ENCODE measurements around the gene BDKRB2. TPM values are rescaled to one million over a fixed set of nuclear protein-coding genes. Genes with fewer than 3 reads are reported as not detected.

Gene BDKRB2
- total RNA-seq, 1 donor: 105 TPM

DNA sequence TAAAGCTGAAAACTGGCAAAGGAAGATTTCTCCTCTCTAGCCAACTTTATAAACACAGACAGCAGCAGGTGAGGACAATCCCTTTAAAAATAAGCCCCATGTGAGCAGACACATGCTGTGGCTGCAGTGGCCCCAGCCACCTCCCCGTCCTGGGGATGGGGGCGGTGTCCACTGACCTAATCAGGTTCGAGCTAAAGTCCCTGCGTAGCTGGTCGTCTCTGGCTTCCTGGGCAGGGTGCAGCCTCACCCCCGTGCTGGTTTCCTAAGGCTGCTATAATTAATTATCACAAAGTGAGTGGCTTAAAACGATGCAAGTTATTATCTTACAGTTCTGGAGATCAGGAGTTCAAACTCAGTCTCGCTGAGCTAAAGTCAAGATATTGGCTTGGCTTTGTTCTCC lies 52.4 kb downstream of the BDKRB2 start:
- TF ChIP-seq, protein P1, sequence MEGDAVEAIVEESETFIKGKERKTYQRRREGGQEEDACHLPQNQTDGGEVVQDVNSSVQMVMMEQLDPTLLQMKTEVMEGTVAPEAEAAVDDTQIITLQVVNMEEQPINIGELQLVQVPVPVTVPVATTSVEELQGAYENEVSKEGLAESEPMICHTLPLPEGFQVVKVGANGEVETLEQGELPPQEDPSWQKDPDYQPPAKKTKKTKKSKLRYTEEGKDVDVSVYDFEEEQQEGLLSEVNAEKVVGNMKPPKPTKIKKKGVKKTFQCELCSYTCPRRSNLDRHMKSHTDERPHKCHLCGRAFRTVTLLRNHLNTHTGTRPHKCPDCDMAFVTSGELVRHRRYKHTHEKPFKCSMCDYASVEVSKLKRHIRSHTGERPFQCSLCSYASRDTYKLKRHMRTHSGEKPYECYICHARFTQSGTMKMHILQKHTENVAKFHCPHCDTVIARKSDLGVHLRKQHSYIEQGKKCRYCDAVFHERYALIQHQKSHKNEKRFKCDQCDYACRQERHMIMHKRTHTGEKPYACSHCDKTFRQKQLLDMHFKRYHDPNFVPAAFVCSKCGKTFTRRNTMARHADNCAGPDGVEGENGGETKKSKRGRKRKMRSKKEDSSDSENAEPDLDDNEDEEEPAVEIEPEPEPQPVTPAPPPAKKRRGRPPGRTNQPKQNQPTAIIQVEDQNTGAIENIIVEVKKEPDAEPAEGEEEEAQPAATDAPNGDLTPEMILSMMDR (IDR thresholded peaks at IDR 0.05; ENCODE audit: insufficient read depth, low read depth, low read length): no peak
- H3K4me3 ChIP-seq (ENCODE audit: low read depth, low read length): peak overlapping the region; percentile 59
- DNase-seq (ENCODE audit: low read depth): no peak

DNA sequence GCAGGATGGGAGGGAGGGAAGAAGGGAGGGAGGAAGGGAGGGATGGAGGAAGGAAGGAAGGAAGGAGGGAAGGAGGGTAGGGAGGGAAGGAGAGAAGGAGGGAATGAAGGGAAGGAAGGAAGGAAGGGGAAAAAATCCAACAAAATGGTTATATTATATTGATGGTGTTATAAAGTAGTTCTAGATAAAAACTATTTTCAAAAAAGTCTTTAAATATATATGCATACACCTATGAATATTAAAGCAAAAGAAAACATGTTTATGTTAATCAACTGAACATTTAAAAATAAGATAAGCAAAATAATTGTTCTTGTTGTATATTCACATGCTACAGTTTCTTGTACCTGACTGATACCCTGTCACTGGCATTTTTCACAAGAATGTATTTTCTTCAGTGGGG lies 53.3 kb downstream of the BDKRB2 start:
- H3K4me3 ChIP-seq (ENCODE audit: low read depth, low read length): peak overlapping the region; percentile 59
- no peak for DNase-seq (ENCODE audit: low read depth)
- TF ChIP-seq, protein P1 (IDR thresholded peaks at IDR 0.05; ENCODE audit: insufficient read depth, low read depth, low read length): no peak

DNA sequence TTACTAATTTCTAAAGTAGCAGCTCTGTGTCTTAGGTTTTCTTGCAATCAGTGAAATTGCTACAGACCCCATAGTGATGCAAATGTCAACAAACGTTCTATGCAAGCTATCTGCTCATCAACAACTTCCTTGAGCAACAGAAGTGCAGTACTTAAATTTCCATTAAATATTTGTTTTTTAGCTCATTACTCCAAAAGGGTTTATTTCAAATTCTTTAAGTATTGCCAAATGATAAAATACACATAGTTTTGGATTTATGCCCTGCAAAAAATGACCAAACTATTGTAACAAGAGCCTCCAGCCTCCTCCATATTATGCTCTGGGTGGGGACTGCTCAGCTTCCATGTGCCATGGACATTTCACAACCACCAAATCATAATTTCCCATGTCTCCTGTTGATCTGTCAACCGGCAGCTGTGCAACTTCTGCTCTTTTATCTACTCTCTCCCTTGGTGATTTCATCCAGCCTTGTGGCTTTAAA lies 55.7 kb downstream of the BDKRB2 start:
- TF ChIP-seq, protein P1 (IDR thresholded peaks at IDR 0.05; ENCODE audit: insufficient read depth, low read depth, low read length): no peak

DNA sequence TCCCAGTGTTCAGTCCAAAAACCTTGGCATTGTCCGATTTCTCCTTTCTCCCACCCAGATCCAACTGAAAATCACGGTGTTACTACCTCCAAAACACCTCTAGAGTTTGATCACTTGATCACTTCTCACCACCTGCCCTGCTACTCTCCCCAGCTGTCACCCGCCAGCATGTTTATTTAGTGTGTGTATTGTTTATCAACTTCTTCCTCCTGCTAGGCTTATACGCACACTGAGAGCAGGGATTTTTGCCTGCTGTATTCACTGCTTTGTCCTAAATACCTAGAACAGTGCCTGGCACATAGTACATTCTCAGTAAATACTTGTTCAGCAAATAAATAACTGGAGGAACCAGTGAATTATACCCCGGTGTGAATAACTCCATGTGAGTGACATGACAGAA lies 56.4 kb downstream of the BDKRB2 start:
- TF ChIP-seq, protein P1 (IDR thresholded peaks at IDR 0.05; ENCODE audit: insufficient read depth, low read depth, low read length): no peak
- peak; percentile 41 for DNase-seq (ENCODE audit: low read depth)

More for the DNA sequence above, 55.7 kb downstream of the BDKRB2 start:
- peak; percentile 96 for DNase-seq (ENCODE audit: low read depth)
- no peak overlapping the region for H3K4me3 ChIP-seq (ENCODE audit: low read depth, low read length)

DNA sequence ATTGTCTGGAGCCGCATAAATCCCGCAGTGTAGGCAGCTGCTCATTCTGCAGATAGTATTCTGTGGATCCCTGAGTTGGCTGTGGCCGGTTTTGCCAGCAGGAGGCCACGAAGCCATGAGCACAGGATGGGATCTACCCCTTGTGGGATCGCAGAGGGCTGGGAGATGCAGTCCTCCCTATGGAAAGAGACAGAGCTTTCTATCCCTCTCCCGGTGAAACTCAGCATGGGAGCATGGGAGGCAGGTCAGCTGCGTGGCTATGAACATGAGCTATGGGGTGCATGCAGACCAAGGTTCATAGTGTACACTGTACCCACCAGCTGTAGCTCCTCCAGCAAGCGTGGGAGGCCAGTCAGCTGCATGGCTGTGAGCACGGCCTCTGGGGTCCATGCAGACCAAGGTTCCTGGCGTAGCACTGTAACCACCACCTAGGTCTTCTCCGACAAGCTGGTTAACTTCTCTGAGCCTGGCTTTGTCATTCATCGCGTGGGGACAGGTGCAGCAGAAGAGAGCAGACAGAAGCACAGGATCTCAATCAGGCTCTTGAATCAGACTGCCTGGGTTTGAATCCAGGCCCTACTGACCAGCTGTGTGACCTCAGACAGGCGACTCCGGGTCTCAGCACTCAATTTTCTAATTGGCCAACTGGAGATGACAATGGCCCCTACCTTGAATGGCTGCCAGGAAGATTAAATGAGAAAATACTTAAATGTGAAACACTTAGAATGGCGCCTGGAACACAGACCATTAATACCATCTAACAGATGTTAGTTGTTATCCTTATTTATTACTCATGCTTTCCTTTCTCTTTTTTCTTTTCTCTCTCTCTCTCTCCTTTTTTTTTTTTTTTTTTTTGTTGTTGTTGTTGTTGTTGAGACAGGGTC lies 57.4 kb downstream of the BDKRB2 start:
- TF ChIP-seq, protein P1 (IDR thresholded peaks at IDR 0.05; ENCODE audit: insufficient read depth, low read depth, low read length): peak; percentile 40
- DNase-seq (ENCODE audit: low read depth): no peak
- no peak overlapping the region for H3K4me3 ChIP-seq (ENCODE audit: low read depth, low read length)

More for the DNA sequence above, 56.4 kb downstream of the BDKRB2 start:
- H3K4me3 ChIP-seq (ENCODE audit: low read depth, low read length): no peak overlapping the region

DNA sequence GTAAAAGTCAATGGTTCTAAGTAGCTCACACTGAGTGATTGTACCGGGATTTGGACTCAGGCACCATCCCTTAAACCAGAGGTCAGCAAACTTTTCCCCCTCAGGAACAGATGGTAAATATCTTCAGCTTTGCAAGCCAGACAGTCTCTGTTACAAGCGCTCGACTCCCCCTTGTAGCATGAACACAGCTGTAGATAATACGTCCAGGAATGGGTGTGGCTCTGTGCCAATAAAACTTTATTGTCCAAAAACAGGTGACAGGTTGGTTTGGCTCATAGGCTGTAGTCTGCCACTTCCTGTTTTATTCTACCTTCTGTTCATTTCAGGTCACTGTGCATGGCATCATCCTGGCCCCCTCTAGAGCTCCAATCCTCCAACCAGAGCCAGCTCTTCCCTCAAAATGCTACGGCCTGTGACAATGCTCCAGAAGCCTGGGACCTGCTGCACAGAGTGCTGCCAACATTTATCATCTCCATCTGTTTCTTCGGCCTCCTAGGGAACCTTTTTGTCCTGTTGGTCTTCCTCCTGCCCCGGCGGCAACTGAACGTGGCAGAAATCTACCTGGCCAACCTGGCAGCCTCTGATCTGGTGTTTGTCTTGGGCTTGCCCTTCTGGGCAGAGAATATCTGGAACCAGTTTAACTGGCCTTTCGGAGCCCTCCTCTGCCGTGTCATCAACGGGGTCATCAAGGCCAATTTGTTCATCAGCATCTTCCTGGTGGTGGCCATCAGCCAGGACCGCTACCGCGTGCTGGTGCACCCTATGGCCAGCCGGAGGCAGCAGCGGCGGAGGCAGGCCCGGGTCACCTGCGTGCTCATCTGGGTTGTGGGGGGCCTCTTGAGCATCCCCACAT lies 58.9 kb downstream of the BDKRB2 start:
- peak; percentile 78 for DNase-seq (ENCODE audit: low read depth)
- TF ChIP-seq, protein P1 (IDR thresholded peaks at IDR 0.05; ENCODE audit: insufficient read depth, low read depth, low read length): no peak
- H3K4me3 ChIP-seq (ENCODE audit: low read depth, low read length): no peak overlapping the region
